ENCODE measurements around the gene PIAS1. TPM values are rescaled to one million over a fixed set of nuclear protein-coding genes. Genes with fewer than 3 reads are reported as not detected.

PIAS1 gene
- total RNA-seq, 6 donors from 2014 or later: 44.7 to 114 (median 64.3) TPM

DNA sequence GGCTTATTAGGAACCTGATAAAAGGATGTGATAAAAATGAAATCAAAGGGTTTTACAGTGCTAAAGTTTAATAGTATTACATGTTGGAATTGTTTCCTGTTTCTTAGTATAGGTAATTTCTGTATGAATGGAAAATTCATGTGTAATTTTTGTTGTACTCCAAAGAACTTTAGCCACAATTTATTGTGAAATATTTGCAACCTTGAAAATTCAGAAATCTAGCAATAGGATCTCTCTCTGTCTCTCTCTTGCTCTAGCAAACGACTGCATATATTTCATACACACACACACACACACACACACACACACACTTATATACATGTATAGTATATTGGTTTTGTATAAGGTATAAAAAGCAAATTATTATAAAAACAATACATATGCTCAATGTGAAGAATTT lies 59.6 kb downstream of the PIAS1 start:
- ATAC-seq (ENCODE audit: low FRiP score in 2 of 2) (no peak), DNase-seq (no peak)
- H3K4me3 ChIP-seq: peak overlapping the region in 1 of 4 donors; percentile 36
- H3K9me3 ChIP-seq: no peaks in the 10 kb centered on the region
- WGBS, 2 donors: 10 to 11% methylated on average over 1 of the region's 1 CpG
- peaks cover 15 to 47% (median 32%) of the 10 kb centered on the region in 4 donors for H3K4me1 ChIP-seq
- H3K36me3 ChIP-seq: no peaks in the 10 kb centered on the region
- H3K27ac ChIP-seq: peak overlapping the region in 2 of 4 donors; percentile 57 to 59
- no peaks in the 10 kb centered on the region for H3K27me3 ChIP-seq
- no peak for TF ChIP-seq POLR2A (IDR thresholded peaks at IDR 0.05)
- TF ChIP-seq POLR2AphosphoS5 (IDR thresholded peaks at IDR 0.05): no peak
- no peak for TF ChIP-seq EP300 (IDR thresholded peaks at IDR 0.05)
- TF ChIP-seq, protein P1, sequence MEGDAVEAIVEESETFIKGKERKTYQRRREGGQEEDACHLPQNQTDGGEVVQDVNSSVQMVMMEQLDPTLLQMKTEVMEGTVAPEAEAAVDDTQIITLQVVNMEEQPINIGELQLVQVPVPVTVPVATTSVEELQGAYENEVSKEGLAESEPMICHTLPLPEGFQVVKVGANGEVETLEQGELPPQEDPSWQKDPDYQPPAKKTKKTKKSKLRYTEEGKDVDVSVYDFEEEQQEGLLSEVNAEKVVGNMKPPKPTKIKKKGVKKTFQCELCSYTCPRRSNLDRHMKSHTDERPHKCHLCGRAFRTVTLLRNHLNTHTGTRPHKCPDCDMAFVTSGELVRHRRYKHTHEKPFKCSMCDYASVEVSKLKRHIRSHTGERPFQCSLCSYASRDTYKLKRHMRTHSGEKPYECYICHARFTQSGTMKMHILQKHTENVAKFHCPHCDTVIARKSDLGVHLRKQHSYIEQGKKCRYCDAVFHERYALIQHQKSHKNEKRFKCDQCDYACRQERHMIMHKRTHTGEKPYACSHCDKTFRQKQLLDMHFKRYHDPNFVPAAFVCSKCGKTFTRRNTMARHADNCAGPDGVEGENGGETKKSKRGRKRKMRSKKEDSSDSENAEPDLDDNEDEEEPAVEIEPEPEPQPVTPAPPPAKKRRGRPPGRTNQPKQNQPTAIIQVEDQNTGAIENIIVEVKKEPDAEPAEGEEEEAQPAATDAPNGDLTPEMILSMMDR (IDR thresholded peaks at IDR 0.05): no peak

DNA sequence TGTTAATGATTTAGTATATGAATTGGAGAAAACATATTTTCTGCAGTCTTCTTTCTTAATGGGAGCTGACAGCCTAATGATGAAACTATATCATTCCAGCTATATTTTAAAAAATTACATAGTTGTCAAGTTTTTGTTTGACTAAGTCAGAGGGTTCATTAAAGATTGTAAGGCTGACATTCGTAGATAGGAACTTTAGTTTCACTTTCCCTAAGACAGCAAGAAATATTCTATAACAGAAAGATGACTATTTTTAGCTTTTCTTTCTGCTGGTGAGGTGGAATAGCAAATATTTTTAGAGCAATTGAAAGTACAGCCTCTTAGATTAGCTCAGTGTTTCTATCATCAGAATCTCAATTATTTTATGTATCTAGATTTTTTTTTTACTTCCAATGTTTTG lies 60.2 kb downstream of the PIAS1 start:
- DNase-seq (no peak), ATAC-seq (ENCODE audit: low FRiP score in 2 of 2) (peak in 1 of 2 donors; percentile 53)
- H3K4me1 ChIP-seq: peaks cover 15 to 44% (median 32%) of the 10 kb centered on the region in 4 donors
- H3K27me3 ChIP-seq: no peaks in the 10 kb centered on the region
- H3K36me3 ChIP-seq: no peaks in the 10 kb centered on the region
- no peaks in the 10 kb centered on the region for H3K9me3 ChIP-seq
- no peak for TF ChIP-seq POLR2AphosphoS5 (IDR thresholded peaks at IDR 0.05)
- H3K27ac ChIP-seq: peak overlapping the region; percentile 16 to 59 (median 46)
- peak overlapping the region in 3 of 4 donors; percentile 10 to 36 (median 15) for H3K4me3 ChIP-seq
- WGBS, 2 donors: 0 to 3% methylated on average over 1 of the region's 1 CpG

DNA sequence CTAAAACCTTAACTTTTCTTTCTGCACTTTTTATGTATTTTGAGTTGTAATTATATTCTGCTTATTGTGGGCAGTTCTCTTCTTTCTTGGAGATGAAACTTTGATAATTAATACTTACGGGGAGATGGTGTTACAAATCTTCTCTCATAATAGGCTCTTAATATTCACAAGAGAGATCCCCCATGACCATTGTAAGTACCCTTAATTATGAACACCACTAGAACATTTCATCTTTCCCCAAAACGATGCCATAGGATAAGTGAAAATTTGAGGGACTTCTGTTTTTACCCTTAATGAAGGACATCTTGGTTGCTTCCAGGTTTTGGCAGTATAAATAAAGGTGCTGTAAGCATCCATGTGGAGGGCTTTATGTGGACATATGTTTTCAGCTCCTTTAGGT lies 60.7 kb downstream of the PIAS1 start:
- TF ChIP-seq POLR2A (IDR thresholded peaks at IDR 0.05) (no peak), POLR2AphosphoS5 (IDR thresholded peaks at IDR 0.05) (no peak), EP300 (IDR thresholded peaks at IDR 0.05) (no peak)
- TF ChIP-seq, protein P1 (IDR thresholded peaks at IDR 0.05): no peak
- WGBS, 2 donors: 16 to 24% methylated on average over 2 of the region's 2 CpGs
- no peaks in the 10 kb centered on the region for H3K36me3 ChIP-seq
- H3K27ac ChIP-seq: peak overlapping the region; percentile 16 to 59 (median 46)
- no peak for ATAC-seq (ENCODE audit: low FRiP score in 2 of 2)
- DNase-seq: no peak
- H3K4me3 ChIP-seq: peak overlapping the region in 3 of 4 donors; percentile 10 to 36 (median 15)
- H3K27me3 ChIP-seq: no peaks in the 10 kb centered on the region
- peaks cover 15 to 44% (median 32%) of the 10 kb centered on the region in 4 donors for H3K4me1 ChIP-seq
- no peaks in the 10 kb centered on the region for H3K9me3 ChIP-seq

DNA sequence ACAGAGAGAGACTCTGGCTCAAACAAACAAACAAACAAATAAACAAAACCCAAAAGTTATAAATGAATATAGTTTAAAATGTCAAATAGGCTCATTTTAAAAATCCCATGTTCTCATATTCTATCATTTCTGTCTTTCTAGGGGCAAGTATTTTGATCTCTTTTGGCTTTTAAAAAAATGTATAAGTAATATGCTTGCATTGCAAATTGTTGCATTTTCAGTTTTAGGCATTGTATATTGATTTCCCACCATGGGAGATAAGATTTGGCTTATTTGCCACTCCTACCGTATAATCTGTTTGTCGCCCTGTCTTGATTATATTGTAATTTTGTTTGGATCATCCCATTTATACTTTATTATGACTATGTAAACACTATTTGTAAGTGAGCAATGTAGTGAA lies 70.6 kb downstream of the PIAS1 start:
- H3K27me3 ChIP-seq: no peaks in the 10 kb centered on the region
- no peaks in the 10 kb centered on the region for H3K9me3 ChIP-seq
- TF ChIP-seq POLR2A (IDR thresholded peaks at IDR 0.05) (no peak), POLR2AphosphoS5 (IDR thresholded peaks at IDR 0.05) (no peak), EP300 (IDR thresholded peaks at IDR 0.05) (no peak)
- TF ChIP-seq, protein P1 (IDR thresholded peaks at IDR 0.05): no peak
- no peak for DNase-seq
- no peaks in the 10 kb centered on the region for H3K36me3 ChIP-seq
- no peak for ATAC-seq (ENCODE audit: low FRiP score in 2 of 2)
- peaks cover 0 to 19% (median 10%) of the 10 kb centered on the region in 4 donors for H3K4me1 ChIP-seq
- H3K4me3 ChIP-seq: no peak overlapping the region
- WGBS, 2 donors: 73 to 79% methylated on average over 2 of the region's 2 CpGs
- no peak overlapping the region for H3K27ac ChIP-seq

DNA sequence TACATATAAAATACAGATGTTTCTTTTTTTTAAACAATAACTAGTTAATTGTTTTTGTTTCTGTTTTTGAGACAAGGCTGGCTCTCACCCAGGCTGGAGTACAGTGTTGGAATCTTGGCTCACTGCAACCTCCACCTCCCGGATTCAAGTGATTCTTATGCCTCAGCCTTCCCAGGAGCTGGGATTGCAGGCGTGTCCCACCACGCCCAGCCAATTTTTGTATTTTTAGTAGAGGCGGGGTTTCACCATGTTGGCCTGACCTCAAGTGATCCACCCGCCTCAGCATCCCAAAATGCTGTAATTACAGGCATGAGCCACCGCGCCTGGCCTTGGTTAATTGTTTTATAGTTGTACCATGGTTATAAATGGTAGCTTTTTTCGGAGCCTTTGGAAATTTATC lies 72.3 kb downstream of the PIAS1 start:
- Histone ChIP-seq H3K4me1 (peaks cover 6 to 19% (median 8%) of the 10 kb centered on the region in 4 donors), H3K36me3 (no peaks in the 10 kb centered on the region), H3K27ac (no peak overlapping the region), H3K27me3 (no peaks in the 10 kb centered on the region), H3K4me3 (no peak overlapping the region), H3K9me3 (no peaks in the 10 kb centered on the region)
- TF ChIP-seq POLR2A (IDR thresholded peaks at IDR 0.05) (no peak), EP300 (IDR thresholded peaks at IDR 0.05) (peak in 1 of 4 donors; percentile 21), POLR2AphosphoS5 (IDR thresholded peaks at IDR 0.05) (no peak)
- TF ChIP-seq, protein P1 (IDR thresholded peaks at IDR 0.05): no peak
- WGBS, 2 donors: 51 to 57% methylated on average over 8 of the region's 8 CpGs
- ATAC-seq (ENCODE audit: low FRiP score in 2 of 2): peak in 1 of 2 donors; percentile 71
- DNase-seq: peak in 1 of 2 donors; percentile 27
